GM23338 (cell line): ENCODE measurements around the gene ITGB3.

Source experiments
- CREB1 ChIP-seq: fragments of 250-450 bp; sonication (Bioruptor Pico); IDR thresholded peaks from 2 replicates; pipeline ENCODE4 v1.5.0; 2020; ENCODE audit warnings: low read depth, mild to moderate bottlenecking, moderate library complexity
- CTCF ChIP-seq, 2 experiments: fragments of 200-600 bp in 1 of 2; sonication (generic) in 1 of 2; conservative IDR thresholded peaks; 2 replicates each; pipeline versions ENCODE4 v1.5.1 to v1.6.1; 2016 to 2017; ENCODE audit warnings: antibody characterized with exemption in 2 of 2, low read depth in 2 of 2, mild to moderate bottlenecking in 2 of 2, moderate library complexity in 1 of 2
- ETS1 ChIP-seq: IDR thresholded peaks from 2 replicates; pipeline ENCODE4 v1.6.1; 2016; ENCODE audit warnings: antibody characterized with exemption
- EZH2 ChIP-seq: fragments of 200-600 bp; sonication (generic); IDR thresholded peaks from one replicate; pipeline ENCODE4 v1.8.0; 2017; ENCODE audit warnings: antibody characterized with exemption, mild to moderate bottlenecking, low read depth; ENCODE audit not compliant: unreplicated experiment
- EZH2phosphoT487 ChIP-seq: fragments of 200-600 bp; sonication (generic); IDR thresholded peaks from one replicate; pipeline ENCODE4 v1.8.1; 2018; ENCODE audit warnings: antibody characterized with exemption; ENCODE audit not compliant: unreplicated experiment
- JUNB ChIP-seq: IDR thresholded peaks from one replicate; pipeline ENCODE4 v1.6.1; 2016; ENCODE audit warnings: antibody characterized with exemption; ENCODE audit not compliant: unreplicated experiment
- NANOG ChIP-seq: IDR thresholded peaks from 2 replicates; pipeline ENCODE4 v1.6.1; 2016; ENCODE audit warnings: antibody characterized with exemption, borderline replicate concordance
- POLR2AphosphoS5 ChIP-seq: IDR thresholded peaks from 2 replicates; pipeline ENCODE4 v1.6.1; 2016; ENCODE audit warnings: antibody characterized with exemption, low read depth
- REST ChIP-seq: IDR thresholded peaks from one replicate; pipeline ENCODE4 v1.6.1; 2018; ENCODE audit warnings: antibody characterized with exemption; ENCODE audit not compliant: unreplicated experiment
- STAT1 ChIP-seq: IDR thresholded peaks from one replicate; pipeline ENCODE4 v1.6.1; 2016; ENCODE audit warnings: antibody characterized with exemption; ENCODE audit not compliant: unreplicated experiment
- ZNF114 ChIP-seq: fragments of 250-450 bp; sonication (Bioruptor Pico); IDR thresholded peaks from 2 replicates; pipeline ENCODE4 v1.5.0; 2020; ENCODE audit warnings: mild to moderate bottlenecking, moderate library complexity
- ZNF462 ChIP-seq: fragments of 250-450 bp; sonication (Bioruptor Pico); IDR thresholded peaks from 2 replicates; pipeline ENCODE4 v1.5.0; 2020; ENCODE audit warnings: mild to moderate bottlenecking, moderate library complexity

- TF ChIP-seq CTCF (conservative IDR thresholded peaks at IDR 0.05; ENCODE audit: low read depth in 2 of 2) (no peak), EZH2 (no peak), NANOG (no peak), POLR2AphosphoS5 (no peak), EZH2phosphoT487 (no peak), ETS1 (no peak), CREB1 (CRISPR knock-in tag) (no peak), JUNB (no peak), REST (no peak), ZNF462 (CRISPR knock-in tag) (no peak), STAT1 (no peak), ZNF114 (CRISPR knock-in tag) (no peak)
These were observed 105.0 kb downstream of the ITGB3 start for GRCh38 chr17:47358652-47359051.
